Uterus (tissue), 4 donors: ENCODE measurements around the gene DNAAF2. TPM values are rescaled to one million over a fixed set of nuclear protein-coding genes. Genes with fewer than 3 reads are reported as not detected.

ENCODE experiments used
- DNase-seq, 2 donors: peaks; one replicate each; pipeline ENCODE4 v3.0.0-alpha.2; 2019 to 2020
- H3K27ac ChIP-seq, 2 donors: fragments of 200-600 bp; sonication (generic); 1 replicate in 1 of 2; 2 replicates in 1 of 2; pipeline ENCODE4 v1.5.1; 2016 to 2018
- H3K27me3 ChIP-seq, 2 donors: fragments of 200-600 bp; sonication (generic); one replicate each; pipeline ENCODE4 v1.5.1; 2018 to 2019; ENCODE audit warnings: control low read depth in 1 of 2
- H3K36me3 ChIP-seq, 2 donors: fragments of 200-600 bp; sonication (generic); one replicate each; pipeline ENCODE4 v1.5.1; 2019; ENCODE audit warnings: control low read depth in 1 of 2
- H3K4me1 ChIP-seq, 2 donors: fragments of 200-600 bp; sonication (generic); one replicate each; pipeline ENCODE4 v1.5.1; 2018 to 2019; ENCODE audit warnings: control low read depth in 1 of 2
- H3K4me3 ChIP-seq, 2 donors: fragments of 200-600 bp; sonication (generic); 1 replicate in 1 of 2; 2 replicates in 1 of 2; pipeline ENCODE4 v1.5.1; 2018 to 2019; ENCODE audit warnings: mild to moderate bottlenecking in 1 of 2
- H3K9me3 ChIP-seq, 2 donors: fragments of 200-600 bp; sonication (generic); one replicate each; pipeline ENCODE4 v1.5.1; 2019; ENCODE audit warnings: control low read depth in 1 of 2
- POLR2A ChIP-seq, 2 donors: fragments of 450-650 bp; IDR thresholded peaks; one replicate each; pipeline ENCODE4 v1.6.1; 2016; ENCODE audit warnings: antibody characterized with exemption in 2 of 2, mild to moderate bottlenecking in 1 of 2, moderate library complexity in 1 of 2
- intact Hi-C: fragments of 100-400 bp; cut with DNase I; formaldehyde crosslinking; loops from one replicate; pipeline ENCODE4 v1.15.1; 2023; ENCODE audit warnings: low total_unique reads
- small RNA-seq: library from RNA; depleted of rRNA; stranded (forward); fragments of <200 nt; gene quantifications from one replicate; pipeline ENCODE3, GENCODE V24; 2016
- total RNA-seq, 4 donors: library from RNA; depleted of rRNA in 3 of 4; stranded (reverse); fragments of >200 nt in 3 of 4; gene quantifications; one replicate each; pipeline versions ENCODE4 v1.1.0 to v1.2.4, GENCODE V29; 2014 to 2023
- TF ChIP-seq, protein P1 (sequence below), 4 experiments: fragments of 200-600 bp in 2 of 4; fragments of 450-650 bp in 2 of 4; sonication (generic) in 2 of 4; IDR thresholded peaks; one replicate each; pipeline ENCODE4 v1.5.1; 2016 to 2019; ENCODE audit warnings: antibody characterized with exemption in 4 of 4, mild to moderate bottlenecking in 2 of 4, moderate library complexity in 1 of 4
- donor health status: DM: yes; HTN: yes; CAD: no.

DNAAF2 gene
- total RNA-seq, 4 donors from 2014 or later: 3.8 to 18.9 (median 8.8) TPM

GRCh38 chr14:49582113-49582977, 52.7 kb downstream of the DNAAF2 start:
- no peak for DNase-seq
- TF ChIP-seq POLR2A (IDR thresholded peaks at IDR 0.05): no peak
- TF ChIP-seq, protein P1, sequence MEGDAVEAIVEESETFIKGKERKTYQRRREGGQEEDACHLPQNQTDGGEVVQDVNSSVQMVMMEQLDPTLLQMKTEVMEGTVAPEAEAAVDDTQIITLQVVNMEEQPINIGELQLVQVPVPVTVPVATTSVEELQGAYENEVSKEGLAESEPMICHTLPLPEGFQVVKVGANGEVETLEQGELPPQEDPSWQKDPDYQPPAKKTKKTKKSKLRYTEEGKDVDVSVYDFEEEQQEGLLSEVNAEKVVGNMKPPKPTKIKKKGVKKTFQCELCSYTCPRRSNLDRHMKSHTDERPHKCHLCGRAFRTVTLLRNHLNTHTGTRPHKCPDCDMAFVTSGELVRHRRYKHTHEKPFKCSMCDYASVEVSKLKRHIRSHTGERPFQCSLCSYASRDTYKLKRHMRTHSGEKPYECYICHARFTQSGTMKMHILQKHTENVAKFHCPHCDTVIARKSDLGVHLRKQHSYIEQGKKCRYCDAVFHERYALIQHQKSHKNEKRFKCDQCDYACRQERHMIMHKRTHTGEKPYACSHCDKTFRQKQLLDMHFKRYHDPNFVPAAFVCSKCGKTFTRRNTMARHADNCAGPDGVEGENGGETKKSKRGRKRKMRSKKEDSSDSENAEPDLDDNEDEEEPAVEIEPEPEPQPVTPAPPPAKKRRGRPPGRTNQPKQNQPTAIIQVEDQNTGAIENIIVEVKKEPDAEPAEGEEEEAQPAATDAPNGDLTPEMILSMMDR (IDR thresholded peaks at IDR 0.05): no peak
- intact Hi-C loops: no loop called here
- H3K4me1 ChIP-seq: peaks cover 0 to 4% of the 10 kb centered on the region in 2 donors
- H3K27ac ChIP-seq: no peak overlapping the region
- no peaks in the 10 kb centered on the region for H3K9me3 ChIP-seq
- H3K36me3 ChIP-seq: no peaks in the 10 kb centered on the region
- no peak overlapping the region for H3K4me3 ChIP-seq
- H3K27me3 ChIP-seq: no peaks in the 10 kb centered on the region

DNA sequence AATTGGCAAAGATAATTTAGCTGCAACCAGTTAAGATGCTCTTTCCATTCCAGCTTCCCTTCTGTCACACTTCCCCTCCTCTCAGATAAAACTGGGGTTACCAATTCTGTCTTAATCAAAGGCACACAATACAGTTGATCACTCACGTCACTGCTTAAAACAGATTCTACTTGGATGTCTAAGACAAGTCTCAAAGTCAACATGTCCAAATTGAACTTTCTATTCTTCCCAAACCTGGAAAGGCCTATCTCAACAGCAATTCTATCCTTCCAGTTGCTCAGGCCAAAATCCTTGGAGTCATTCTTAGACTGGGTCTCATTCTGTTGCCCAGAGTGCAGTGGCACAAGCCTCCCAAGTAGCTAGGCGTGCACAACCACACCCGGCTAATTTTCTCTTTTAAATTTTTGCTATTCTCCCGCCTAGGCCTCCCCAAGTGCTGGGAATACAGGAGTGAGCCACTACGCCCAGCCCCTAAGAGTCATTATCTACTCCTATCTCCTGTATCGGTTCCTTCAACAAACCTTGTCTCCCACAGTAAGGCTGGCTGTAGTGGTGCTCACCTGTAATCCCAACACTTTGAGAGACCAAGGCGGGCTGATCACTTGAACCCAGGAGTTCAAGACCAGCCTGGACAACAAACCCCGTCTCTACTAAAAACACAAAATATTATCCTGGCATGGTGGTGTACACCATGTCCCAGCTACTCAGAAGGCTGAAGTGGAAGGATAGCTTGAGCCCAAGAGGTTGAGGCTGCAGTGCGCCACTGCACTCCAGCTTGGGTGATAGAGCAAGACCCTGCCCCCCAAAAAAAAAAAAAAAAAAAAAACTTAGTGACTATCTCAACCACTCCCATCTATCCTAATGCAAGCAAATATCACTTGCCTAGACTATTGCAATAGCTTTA, 53.6 kb downstream of the DNAAF2 start:
- H3K27me3 ChIP-seq: no peaks in the 10 kb centered on the region
- no peak overlapping the region for H3K27ac ChIP-seq
- no peaks in the 10 kb centered on the region for H3K36me3 ChIP-seq
- H3K4me3 ChIP-seq: no peak overlapping the region
- DNase-seq: no peak
- no peak for TF ChIP-seq POLR2A (IDR thresholded peaks at IDR 0.05)
- TF ChIP-seq, protein P1 (IDR thresholded peaks at IDR 0.05): no peak
- H3K9me3 ChIP-seq: no peaks in the 10 kb centered on the region
- peaks cover 0 to 4% of the 10 kb centered on the region in 2 donors for H3K4me1 ChIP-seq
- intact Hi-C loops: no loop called here

DNA sequence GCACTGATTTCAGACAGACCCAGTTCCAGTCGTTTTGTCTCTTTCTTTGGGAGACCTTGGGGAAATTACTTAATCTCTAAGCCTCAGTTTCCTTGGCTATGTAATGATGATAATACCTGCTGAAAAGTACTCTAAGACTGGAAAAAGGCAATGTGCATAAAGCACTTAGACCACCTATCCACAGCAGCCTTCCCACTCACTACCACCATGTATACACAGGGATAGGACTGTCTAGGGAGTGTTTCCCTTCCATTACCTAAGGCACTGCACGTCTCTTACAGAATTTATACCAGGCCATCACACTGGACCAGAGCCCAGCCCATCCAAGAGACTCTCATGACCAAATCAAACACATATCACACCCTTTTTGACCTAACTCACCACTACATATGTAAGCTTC, 55.2 kb downstream of the DNAAF2 start:
- TF ChIP-seq POLR2A (IDR thresholded peaks at IDR 0.05): no peak
- TF ChIP-seq, protein P1 (IDR thresholded peaks at IDR 0.05): no peak
- no peaks in the 10 kb centered on the region for H3K27me3 ChIP-seq
- no peak overlapping the region for H3K4me3 ChIP-seq
- H3K36me3 ChIP-seq: no peaks in the 10 kb centered on the region
- H3K4me1 ChIP-seq: peaks cover 0 to 3% of the 10 kb centered on the region in 2 donors
- H3K27ac ChIP-seq: no peak overlapping the region
- no peak for DNase-seq
- H3K9me3 ChIP-seq: no peaks in the 10 kb centered on the region
- intact Hi-C loops: no loop called here

GRCh38 chr14:49578141-49578540, 56.9 kb downstream of the DNAAF2 start:
- no peaks in the 10 kb centered on the region for H3K9me3 ChIP-seq
- no peaks in the 10 kb centered on the region for H3K27me3 ChIP-seq
- intact Hi-C loops: no loop called here
- H3K36me3 ChIP-seq: no peaks in the 10 kb centered on the region
- no peak overlapping the region for H3K27ac ChIP-seq
- H3K4me3 ChIP-seq: no peak overlapping the region
- DNase-seq: no peak
- no peaks in the 10 kb centered on the region for H3K4me1 ChIP-seq
- no peak for TF ChIP-seq POLR2A (IDR thresholded peaks at IDR 0.05)
- TF ChIP-seq, protein P1 (IDR thresholded peaks at IDR 0.05): no peak

Small RNAs within 50 kb of the gene (small RNA-seq; reads per million reads assigned to genes)
- gene AL139099.3: not detected
- not detected for gene AL139099.4
- not detected for gene RF00019
- not detected for gene RNU6ATAC30P

Other genes with a start within 250 kb of the DNAAF2 start
- 1,000 to 10,000 TPM; 1,068 to 7,966 (median 2,908) TPM for gene RPS29, start 48.9 kb downstream of the DNAAF2 start, total RNA-seq
- gene LRR1, start 36.3 kb downstream of the DNAAF2 start, total RNA-seq: 10 to 100 TPM in 2 of 4 donors, 1 to 10 TPM in 2; 1.8 to 16.2 (median 6.8) TPM
- gene RPL36AL, start 14.6 kb downstream of the DNAAF2 start, total RNA-seq: 100 to 1,000 TPM in 3 of 4 donors, 10 to 100 TPM in 1; 60.6 to 388 (median 166) TPM
- gene MGAT2, start 14.4 kb downstream of the DNAAF2 start, total RNA-seq: 10 to 100 TPM; 24.6 to 52.1 (median 32.6) TPM
- gene POLE2, start 53.0 kb upstream of the DNAAF2 start, total RNA-seq: 10 to 100 TPM in 2 of 4 donors, 1 to 10 TPM in 2; 1.8 to 35.5 (median 14.1) TPM
- gene KLHDC1, start 57.9 kb upstream of the DNAAF2 start, total RNA-seq: 10 to 100 TPM in 3 of 4 donors, 1 to 10 TPM in 1; 2.6 to 35.3 (median 27.1) TPM
- 100 to 1,000 TPM in 3 of 4 donors, 10 to 100 TPM in 1; 63.0 to 156 (median 120) TPM for gene KLHDC2, start 132.9 kb upstream of the DNAAF2 start, total RNA-seq
- 100 to 1,000 TPM in 1 of 4 donors, 10 to 100 TPM in 3; 54.3 to 108 (median 74.2) TPM for gene NEMF, start 217.5 kb upstream of the DNAAF2 start, total RNA-seq